HG03342 (cell line): ENCODE data around the gene CPNE1.

Source experiments
- ATAC-seq: cut with Tn5 transposase; IDR thresholded peaks from one replicate; pipeline ENCODE4 v1.9.1; 2021; ENCODE audit warnings: mild to moderate bottlenecking, moderate library complexity; ENCODE audit not compliant: unreplicated experiment

The CPNE1 gene

GRCh38 chr20:35621560-35621946, 43.1 kb downstream of the CPNE1 start:
- ATAC-seq: no peak

- no peak for ATAC-seq
Observed at GRCh38 chr20:35620818-35621559, 43.7 kb downstream of the CPNE1 start.

GRCh38 chr20:35619196-35620095, 45.3 kb downstream of the CPNE1 start:
- peak; percentile 32 for ATAC-seq

GRCh38 chr20:35618263-35619131, 46.2 kb downstream of the CPNE1 start:
- no peak for ATAC-seq

- ATAC-seq: no peak
Observed at GRCh38 chr20:35617397-35618262, 47.1 kb downstream of the CPNE1 start.

- no peak for ATAC-seq
Observed at GRCh38 chr20:35616465-35617396, 48.0 kb downstream of the CPNE1 start.

GRCh38 chr20:35615667-35616464, 48.8 kb downstream of the CPNE1 start, which contains the start of gene SPAG4:
TSS of gene SPAG4 (plus strand) at chr20:35615829. CDS start at chr20:35616004, 175 bp downstream.
- ATAC-seq: peak; percentile 75

- no peak for ATAC-seq
Observed at GRCh38 chr20:35611482-35611881, 53.2 kb downstream of the CPNE1 start.

- ATAC-seq: no peak
Observed at GRCh38 chr20:35610833-35611427, 53.8 kb downstream of the CPNE1 start.

GRCh38 chr20:35607003-35607735, 57.5 kb downstream of the CPNE1 start:
- no peak for ATAC-seq

- no peak for ATAC-seq
Observed at GRCh38 chr20:35606127-35606526, 58.6 kb downstream of the CPNE1 start.

- ATAC-seq: no peak
Observed at GRCh38 chr20:35604449-35604747, 60.3 kb downstream of the CPNE1 start.

- ATAC-seq: no peak
Observed at GRCh38 chr20:35603695-35604448, 60.8 kb downstream of the CPNE1 start.

GRCh38 chr20:35602851-35603495, 61.7 kb downstream of the CPNE1 start:
- ATAC-seq: no peak

- ATAC-seq: no peak
Observed at GRCh38 chr20:35601990-35602389, 62.7 kb downstream of the CPNE1 start.
